Cardiac muscle cell (in vitro differentiated cells and primary cell): ENCODE measurements around the gene SHC3. TPM values are rescaled to one million over a fixed set of nuclear protein-coding genes. Genes with fewer than 3 reads are reported as not detected.

Experiments
- DNase-seq, 2 donors: peaks; one replicate each; pipeline versions ENCODE4 v3.0.0 to v3.0.0-alpha.2; 2010 to 2017; ENCODE audit warnings: low read depth in 1 of 2, low spot score in 1 of 2
- H3K27ac ChIP-seq: fragments of 200-600 bp; sonication (generic); 2 replicates; pipeline ENCODE4 v1.5.1; 2016
- H3K27me3 ChIP-seq: fragments of 200-600 bp; sonication (generic); 2 replicates; pipeline ENCODE4 v1.6.0; 2016; ENCODE audit warnings: control low read depth
- H3K36me3 ChIP-seq: fragments of 200-600 bp; sonication (generic); 2 replicates; pipeline ENCODE4 v1.5.1; 2016; ENCODE audit warnings: control low read depth
- H3K4me1 ChIP-seq: fragments of 200-600 bp; sonication (generic); 2 replicates; pipeline ENCODE4 v1.8.1; 2017; ENCODE audit warnings: low read depth, mild to moderate bottlenecking, mixed run types
- H3K4me3 ChIP-seq: fragments of 200-600 bp; sonication (generic); 2 replicates; pipeline ENCODE4 v1.5.1; 2016; ENCODE audit warnings: mild to moderate bottlenecking
- H3K9me3 ChIP-seq: fragments of 200-600 bp; sonication (generic); 2 replicates; pipeline ENCODE4 v1.5.1; 2017; ENCODE audit warnings: low read depth, mild to moderate bottlenecking, control low read depth
- CTCF ChIP-seq: IDR thresholded peaks from 2 replicates; pipeline ENCODE4 v1.5.1; 2012; ENCODE audit warnings: low read depth, mild to moderate bottlenecking, low read length
- polyA plus RNA-seq: library from polyadenylated mRNA; unstranded; fragments of >200 nt; fragmentation: Nextera tagmentation; extraction: Ambion mirVana; gene quantifications from 2 replicates; pipeline ENCODE4 v1.2.1, GENCODE V29; 2016
- total RNA-seq: library from RNA; depleted of rRNA; stranded (reverse); fragments of >200 nt; gene quantifications from 2 replicates; pipeline ENCODE4 v1.2.3, GENCODE V29; 2016

The SHC3 gene
- total and polyA plus RNA-seq, 2 experiments from 2014 or later = 0.27 to 0.34 TPM

GRCh38 chr9:88968799-88969198, 209.8 kb downstream of the SHC3 start:
- no peak for TF ChIP-seq CTCF
- no peaks in the 10 kb centered on the region for H3K27me3 ChIP-seq
- H3K9me3 ChIP-seq = no peaks in the 10 kb centered on the region
- no peak overlapping the region for H3K4me3 ChIP-seq
- H3K4me1 ChIP-seq = no peaks in the 10 kb centered on the region
- DNase-seq = no peak
- no peak overlapping the region for H3K27ac ChIP-seq
- H3K36me3 ChIP-seq = no peaks in the 10 kb centered on the region

DNA sequence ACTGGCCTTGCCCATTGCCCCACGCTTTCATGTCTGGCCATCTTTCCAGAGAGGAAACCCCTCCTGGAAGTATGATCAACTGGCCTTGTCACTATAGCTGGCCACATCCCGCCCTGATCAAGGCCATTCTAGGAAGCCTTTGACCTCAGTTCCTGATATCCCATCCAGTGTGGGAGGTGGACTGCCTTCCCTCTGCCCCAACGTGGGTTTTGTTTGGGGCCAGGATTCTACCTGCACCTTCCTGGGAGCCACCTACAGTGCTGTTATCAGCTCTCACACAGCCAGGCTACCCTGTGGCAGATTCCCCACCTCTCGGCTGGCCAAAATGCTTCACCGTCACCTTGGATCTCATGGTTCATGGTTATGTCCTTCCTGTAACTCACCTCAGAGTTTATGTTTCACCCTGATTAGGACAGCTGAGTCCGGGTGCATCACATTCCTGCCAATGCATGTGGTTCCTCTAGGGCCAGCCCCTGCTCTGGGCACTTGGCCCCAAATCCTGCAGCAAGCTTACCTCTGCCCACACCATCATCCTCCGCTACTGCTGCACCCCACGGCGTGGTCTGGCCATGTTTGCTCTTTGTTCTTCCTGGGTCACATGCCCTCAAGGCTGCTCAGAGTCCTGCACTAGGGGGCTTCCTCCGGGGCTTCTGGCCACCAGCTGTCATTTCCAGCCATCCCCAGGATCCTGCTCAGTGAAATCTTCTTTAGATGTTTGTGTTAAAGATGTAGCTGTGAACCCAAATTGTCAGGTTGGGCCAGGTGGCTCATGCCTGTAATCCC, 211.5 kb downstream of the SHC3 start:
- DNase-seq = no peak
- Histone ChIP-seq H3K4me3 (no peak overlapping the region), H3K36me3 (no peaks in the 10 kb centered on the region), H3K27me3 (no peaks in the 10 kb centered on the region), H3K27ac (no peak overlapping the region), H3K4me1 (no peaks in the 10 kb centered on the region), H3K9me3 (no peaks in the 10 kb centered on the region)
- no peak for TF ChIP-seq CTCF

DNA sequence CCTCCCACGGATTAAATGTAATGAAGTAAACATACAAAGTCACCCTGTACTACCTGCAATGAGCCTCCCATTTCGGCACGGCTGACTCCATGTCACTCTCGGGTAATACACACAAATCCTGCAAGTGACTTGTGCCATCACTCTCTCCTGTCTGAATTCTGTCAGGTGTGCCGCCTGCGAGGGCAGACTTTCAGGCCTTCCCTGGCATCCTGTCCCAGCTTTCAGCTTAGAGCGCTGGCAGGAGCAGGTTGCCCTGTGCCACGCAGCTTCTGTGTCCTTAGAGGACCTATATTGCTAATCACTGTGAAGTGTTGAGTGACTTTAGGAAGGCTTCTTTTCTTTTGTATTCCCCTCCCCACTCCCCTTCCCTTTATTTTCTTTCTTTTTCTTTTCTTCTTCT, 213.1 kb downstream of the SHC3 start:
- no peak for TF ChIP-seq CTCF
- Histone ChIP-seq H3K9me3 (no peaks in the 10 kb centered on the region), H3K4me1 (no peaks in the 10 kb centered on the region), H3K27me3 (no peaks in the 10 kb centered on the region), H3K4me3 (no peak overlapping the region), H3K36me3 (no peaks in the 10 kb centered on the region), H3K27ac (no peak overlapping the region)
- no peak for DNase-seq

GRCh38 chr9:88960632-88961031, 218.0 kb downstream of the SHC3 start:
- Histone ChIP-seq H3K9me3 (no peaks in the 10 kb centered on the region), H3K4me1 (peaks cover 5% of the 10 kb centered on the region), H3K4me3 (no peak overlapping the region), H3K27me3 (no peaks in the 10 kb centered on the region), H3K27ac (no peak overlapping the region), H3K36me3 (no peaks in the 10 kb centered on the region)
- TF ChIP-seq CTCF = no peak
- DNase-seq = no peak

DNA sequence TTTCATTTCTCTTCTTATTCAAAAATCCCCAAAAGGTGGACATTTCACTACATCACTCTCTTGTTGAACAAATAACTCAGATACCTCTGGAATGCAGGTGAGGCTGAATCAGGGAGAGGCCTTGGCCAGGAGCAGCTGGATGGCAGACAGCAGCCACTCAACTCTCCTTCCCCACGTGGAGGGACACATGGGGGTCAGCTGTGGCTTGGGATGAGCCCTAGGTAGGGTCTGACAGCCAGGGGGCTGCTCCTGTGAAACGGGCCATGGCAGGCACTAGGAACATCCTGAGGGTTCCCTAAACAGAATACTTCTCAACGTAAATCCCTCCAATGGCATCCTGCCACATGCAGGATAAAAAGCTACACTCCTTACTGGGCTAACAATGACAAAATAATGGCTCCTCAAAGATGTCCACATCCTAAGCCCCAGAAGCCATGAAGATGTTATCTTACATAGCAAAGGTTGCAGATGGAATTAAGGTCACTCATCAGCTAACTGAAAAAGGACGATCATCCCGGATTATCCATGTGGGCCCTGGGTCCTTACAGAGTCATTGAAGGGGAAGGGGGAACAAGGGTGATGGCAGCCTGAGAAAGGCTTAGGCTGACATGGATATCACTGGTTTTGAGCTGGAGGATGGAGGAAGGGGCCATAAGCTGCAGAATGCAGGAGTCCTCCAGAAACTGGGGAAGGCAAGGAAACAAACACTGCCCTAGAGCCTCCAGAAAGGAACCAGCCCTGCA, 218.7 kb downstream of the SHC3 start:
- no peak overlapping the region for H3K27ac ChIP-seq
- H3K4me3 ChIP-seq = no peak overlapping the region
- DNase-seq = no peak
- H3K4me1 ChIP-seq = peaks cover 5% of the 10 kb centered on the region
- no peak for TF ChIP-seq CTCF
- no peaks in the 10 kb centered on the region for H3K9me3 ChIP-seq
- H3K36me3 ChIP-seq = no peaks in the 10 kb centered on the region
- H3K27me3 ChIP-seq = no peaks in the 10 kb centered on the region
